NCI-H82 treated with DMSO at 0.1 percent for 48 hours (cell line): ENCODE results near the gene GPR161.
"Not testable (repeated sequence)": the region's sequence is repeated elsewhere in the genome, so short reads cannot be mapped to it uniquely, and the experiment has no call there.

Experiments
- DNase-seq: peaks from one replicate; lab custom pipeline; 2025; ENCODE audit not compliant: unreplicated experiment; lab: John Stamatoyannopoulos, UW

Gene GPR161

GRCh38 chr1:168136709-168137514 lies at the start of gene GPR161:
Gene GPR161, minus strand, starts transcription at chr1:168136930. Its CDS starts 32,080 bp downstream, at chr1:168104850.
- peak; percentile 12 for DNase-seq

- not testable (repeated sequence) for DNase-seq
Observed at GRCh38 chr1:168181063-168181720, 44.5 kb upstream of the GPR161 start.

- no peak for DNase-seq
Observed at GRCh38 chr1:168180148-168180524, 43.4 kb upstream of the GPR161 start.

DNA sequence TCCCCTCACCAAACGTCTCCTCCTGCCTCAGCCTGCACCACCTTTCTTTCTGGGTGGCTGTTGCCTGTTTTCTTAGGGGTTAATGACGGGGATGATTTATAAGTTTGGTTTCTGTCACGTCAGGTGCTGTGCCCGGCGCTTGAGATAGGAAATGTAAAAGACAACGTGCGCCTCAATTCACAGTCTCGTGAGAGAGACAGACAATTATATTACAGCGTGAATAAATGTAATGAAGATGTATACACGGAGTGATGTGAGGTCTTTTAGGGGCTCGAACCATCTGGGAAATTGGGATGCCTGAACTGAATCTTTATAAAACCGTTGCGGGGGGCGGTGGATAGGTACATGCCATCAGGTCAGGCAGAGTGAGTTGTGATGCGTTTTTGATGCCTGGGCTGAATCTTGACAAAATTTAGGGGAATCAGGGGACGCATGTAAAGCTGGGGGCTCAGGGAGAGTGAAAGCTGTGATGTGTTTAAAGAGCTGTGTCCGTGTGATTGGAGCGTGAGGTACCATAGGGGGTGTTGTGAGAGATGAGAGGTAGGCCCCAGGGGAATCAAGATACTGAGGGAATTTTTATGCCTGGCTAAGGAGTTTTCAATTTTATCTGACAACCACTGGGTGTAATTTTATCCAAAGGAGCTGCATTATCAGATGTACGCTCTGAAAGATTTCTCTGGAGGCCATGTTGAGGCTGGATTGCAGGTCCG lies 42.9 kb upstream of the GPR161 start:
- DNase-seq, result peak; percentile 25

DNA sequence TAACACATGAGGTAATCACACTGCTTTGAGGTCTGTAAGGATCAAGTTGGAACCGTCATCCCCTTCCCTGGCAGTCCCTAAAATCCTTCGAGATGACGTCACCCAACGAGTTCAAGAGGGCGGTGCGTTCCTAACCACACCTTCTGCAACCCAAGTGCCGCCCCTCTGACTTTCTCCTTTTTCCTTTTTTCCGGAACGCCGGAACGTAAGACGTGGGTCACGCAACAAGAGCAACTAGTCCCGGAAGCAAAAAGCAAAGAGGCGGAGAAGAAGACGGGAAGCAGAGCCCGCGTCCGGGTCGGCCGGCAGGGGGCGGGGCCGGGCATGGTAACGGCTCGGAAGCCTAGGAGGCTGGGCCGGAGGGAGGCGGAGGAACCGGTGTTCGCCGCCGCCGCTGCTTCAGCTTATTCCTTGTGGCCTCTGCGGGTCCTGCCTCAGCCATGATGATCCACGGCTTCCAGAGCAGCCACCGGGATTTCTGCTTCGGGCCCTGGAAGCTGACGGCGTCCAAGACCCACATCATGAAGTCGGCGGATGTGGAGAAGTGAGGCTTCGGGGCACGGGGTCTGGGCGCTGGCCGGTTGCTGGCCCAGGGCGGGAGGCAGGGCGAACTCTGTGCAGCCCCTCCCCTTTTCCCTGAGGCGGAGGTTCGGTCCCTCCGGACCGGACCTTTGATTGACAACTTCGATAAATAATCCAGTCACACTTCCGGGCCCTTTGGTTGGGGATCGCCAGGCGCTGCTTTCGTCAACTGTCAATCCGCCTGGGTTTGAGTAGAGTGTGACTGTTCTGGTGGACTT lies 42.1 kb upstream of the GPR161 start, which contains the start of gene TIPRL:
Gene TIPRL, plus strand, starts transcription at position 325 of the 800 bp plus-strand sequence. Its CDS starts 116 bp downstream, at position 441.
- peak; percentile 99 for DNase-seq

- DNase-seq, result no peak
Observed at GRCh38 chr1:168178227-168178637, 41.5 kb upstream of the GPR161 start.

- DNase-seq, result no peak
Observed at GRCh38 chr1:168172250-168172915, 35.7 kb upstream of the GPR161 start.

GRCh38 chr1:168170564-168171508 lies 34.1 kb upstream of the GPR161 start:
- no peak for DNase-seq

DNA sequence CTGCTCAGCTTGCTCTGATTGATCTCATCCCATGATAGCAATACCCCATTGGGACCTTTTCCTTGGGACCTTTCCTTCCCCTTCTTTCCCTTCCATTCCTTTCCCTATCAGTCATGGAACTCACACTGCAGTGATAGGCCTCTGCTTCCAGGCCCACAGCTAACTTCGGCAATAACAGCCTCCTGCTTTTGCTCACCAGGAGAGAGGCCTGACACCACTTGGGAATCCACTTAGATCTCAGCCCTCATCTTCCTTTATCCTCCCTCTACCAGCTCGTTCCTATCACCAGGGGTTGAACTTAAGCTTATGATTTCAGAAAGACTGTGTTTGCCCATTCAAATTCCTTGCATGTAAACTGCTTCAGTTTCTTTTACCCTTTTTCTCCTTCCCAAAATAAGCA lies 31.1 kb upstream of the GPR161 start:
- no peak for DNase-seq

DNA sequence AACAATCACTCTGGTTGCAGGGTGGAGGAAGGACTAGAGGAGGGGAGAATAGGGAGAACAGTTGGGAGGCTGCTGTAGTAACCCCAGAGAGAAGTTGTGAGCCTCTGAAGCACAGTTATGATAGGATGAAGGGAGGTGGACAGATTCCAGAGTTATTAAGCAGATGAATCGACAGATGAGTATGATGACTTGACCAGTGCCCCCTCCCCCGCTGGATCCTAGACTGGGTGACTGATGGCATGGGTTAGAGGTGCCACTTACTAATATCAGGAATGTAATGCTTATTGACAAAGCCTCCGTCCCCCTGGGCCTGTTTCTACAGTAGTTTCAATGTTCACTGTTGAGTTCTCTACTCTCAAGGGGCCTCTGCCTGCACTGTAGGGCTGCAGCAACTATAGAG lies 28.0 kb upstream of the GPR161 start:
- no peak for DNase-seq

- no peak for DNase-seq
Observed at GRCh38 chr1:168163670-168164069, 26.9 kb upstream of the GPR161 start.

GRCh38 chr1:168161459-168161858 lies 24.7 kb upstream of the GPR161 start:
- no peak for DNase-seq

- DNase-seq, result no peak
Observed at GRCh38 chr1:168159979-168160378, 23.2 kb upstream of the GPR161 start.

GRCh38 chr1:168159251-168159650 lies 22.5 kb upstream of the GPR161 start:
- DNase-seq, result no peak

DNA sequence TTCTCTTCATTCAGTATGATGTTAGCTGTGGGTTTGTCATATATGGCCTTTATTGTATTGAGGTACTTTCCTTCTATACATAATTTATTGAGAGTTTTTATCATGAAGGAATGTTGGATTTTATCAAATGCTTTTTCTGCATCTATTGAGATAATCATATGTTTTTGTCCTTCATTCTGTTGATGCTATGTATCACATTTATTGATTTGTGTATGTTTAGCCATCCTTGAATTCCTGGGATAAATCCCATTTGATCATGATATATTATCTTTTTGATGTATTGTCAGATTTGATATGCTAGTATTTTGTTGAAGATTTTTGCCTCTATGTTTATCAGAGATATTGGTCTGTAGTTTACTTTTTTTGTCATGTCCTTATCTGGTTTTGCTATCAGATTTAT lies 20.9 kb upstream of the GPR161 start:
- DNase-seq, result no peak

- no peak for DNase-seq
Observed at GRCh38 chr1:168155910-168156309, 19.2 kb upstream of the GPR161 start.

- not testable (repeated sequence) for DNase-seq
Observed at GRCh38 chr1:168154707-168155106, 18.0 kb upstream of the GPR161 start.

GRCh38 chr1:168151935-168152334 lies 15.2 kb upstream of the GPR161 start:
- DNase-seq, result no peak

DNA sequence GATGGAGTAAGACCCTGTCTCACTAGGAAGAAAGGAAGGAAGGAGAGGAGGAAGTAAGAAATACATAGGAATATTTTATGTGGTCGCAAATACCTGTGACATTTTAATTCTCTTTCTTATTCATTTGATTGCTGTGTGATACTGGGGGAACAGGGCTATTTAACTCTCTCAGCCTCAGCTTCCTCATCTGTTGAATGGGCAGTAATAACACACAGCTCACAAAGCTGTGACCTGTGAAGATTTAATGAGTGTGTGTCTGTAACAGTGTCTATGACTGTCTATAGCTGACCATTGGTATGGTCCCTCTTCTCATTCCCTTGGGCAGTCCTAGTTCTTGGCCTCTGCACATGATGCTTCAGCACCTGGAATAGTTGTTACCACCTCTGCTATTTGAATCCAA lies 13.6 kb upstream of the GPR161 start:
- no peak for DNase-seq
